Mucosa of stomach (tissue), 1 donor: Measurements from ENCODE around the gene EMD.
"Not testable (repeated sequence)": the region's sequence is repeated elsewhere in the genome, so short reads cannot be mapped to it uniquely, and the experiment has no call there.

Source experiments
- H3K27me3 ChIP-seq: one replicate; pipeline ENCODE4 v1.7.0; 2013; ENCODE audit warnings: mild to moderate bottlenecking, low read length; ENCODE audit not compliant: control insufficient read depth, insufficient read depth
- H3K36me3 ChIP-seq: one replicate; pipeline ENCODE4 v1.7.0; 2013; ENCODE audit warnings: low read length; ENCODE audit not compliant: control insufficient read depth, insufficient read depth
- H3K4me1 ChIP-seq: one replicate; pipeline ENCODE4 v1.7.0; 2013; ENCODE audit warnings: mild to moderate bottlenecking, low read length; ENCODE audit not compliant: control insufficient read depth, insufficient read depth
- H3K4me3 ChIP-seq: one replicate; pipeline ENCODE4 v1.7.0; 2013; ENCODE audit warnings: low read length
- H3K9ac ChIP-seq: one replicate; pipeline ENCODE4 v1.7.0; 2013; ENCODE audit warnings: mild to moderate bottlenecking, low read length, moderate library complexity
- H3K9me3 ChIP-seq: one replicate; pipeline ENCODE4 v1.7.0; 2013; ENCODE audit warnings: mild to moderate bottlenecking, low read length, moderate library complexity; ENCODE audit not compliant: control insufficient read depth
- donor health status: Pancreatic carcinoma.

The EMD gene

DNA sequence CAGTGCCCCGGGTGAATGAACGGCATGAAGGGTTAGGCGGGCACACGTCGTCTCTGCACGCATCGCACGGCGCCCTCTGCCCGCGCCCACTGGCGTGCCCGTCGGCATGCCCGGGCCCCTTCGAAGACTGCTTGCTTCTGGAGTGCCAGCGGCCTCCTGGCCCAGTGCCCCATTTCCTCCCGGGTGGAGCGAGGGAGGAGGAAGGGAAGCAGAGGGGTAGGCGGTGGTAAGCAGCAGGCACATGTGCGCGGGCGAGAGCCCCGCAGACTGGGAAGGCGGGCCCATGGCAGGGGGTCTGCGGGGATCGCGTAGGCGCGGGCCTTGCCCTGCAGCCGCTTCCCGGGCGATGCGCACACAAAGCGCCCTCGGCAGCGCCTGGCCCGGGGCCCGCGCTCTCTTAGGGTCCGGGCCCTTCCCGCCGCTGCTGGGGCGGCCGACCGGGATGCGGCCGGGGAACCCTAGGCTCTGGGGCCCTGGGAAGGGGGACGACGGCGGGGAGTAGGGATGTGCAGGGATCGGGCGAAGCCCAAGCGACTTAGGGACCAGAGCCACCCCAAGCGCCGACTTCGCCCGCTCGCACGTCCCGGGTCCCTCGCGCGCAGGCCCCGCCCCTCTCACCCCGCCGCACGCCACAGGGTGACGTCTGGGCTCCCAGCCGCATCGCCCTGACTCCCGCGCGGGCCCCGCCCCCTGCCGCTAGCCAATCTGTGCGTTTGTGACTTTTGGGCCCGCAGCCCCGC lies 866 bp upstream of the EMD start:
- Histone ChIP-seq H3K9me3 (no peaks in the 10 kb centered on the region), H3K9ac (peak overlapping the region; percentile 55), H3K27me3 (no peaks in the 10 kb centered on the region), H3K36me3 (no peaks in the 10 kb centered on the region), H3K4me3 (no peak overlapping the region), H3K4me1 (peaks cover 27% of the 10 kb centered on the region)

DNA sequence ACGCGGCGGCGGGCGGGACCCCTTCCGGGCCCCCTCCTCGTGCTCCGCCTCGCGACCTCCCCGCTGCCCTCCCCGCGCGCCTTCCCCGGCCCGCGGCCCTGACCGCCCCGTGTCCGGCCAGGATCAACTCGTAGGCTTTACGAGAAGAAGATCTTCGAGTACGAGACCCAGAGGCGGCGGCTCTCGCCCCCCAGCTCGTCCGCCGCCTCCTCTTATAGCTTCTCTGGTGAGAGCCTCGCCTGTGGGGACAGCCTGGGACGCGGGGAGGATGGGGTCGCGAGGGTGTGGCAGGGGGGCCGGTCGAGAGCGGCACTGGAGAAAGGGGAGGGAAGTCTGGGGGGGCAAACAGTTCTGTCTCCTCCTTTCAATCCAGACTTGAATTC lies 465 bp downstream of the EMD start:
- H3K4me1 ChIP-seq, result peaks cover 22% of the 10 kb centered on the region
- H3K27me3 ChIP-seq, result peaks cover 6% of the 10 kb centered on the region
- H3K4me3 ChIP-seq, result peak overlapping the region; percentile 18
- no peaks in the 10 kb centered on the region for H3K36me3 ChIP-seq
- peak overlapping the region; percentile 94 for H3K9ac ChIP-seq
- H3K9me3 ChIP-seq, result no peaks in the 10 kb centered on the region

DNA sequence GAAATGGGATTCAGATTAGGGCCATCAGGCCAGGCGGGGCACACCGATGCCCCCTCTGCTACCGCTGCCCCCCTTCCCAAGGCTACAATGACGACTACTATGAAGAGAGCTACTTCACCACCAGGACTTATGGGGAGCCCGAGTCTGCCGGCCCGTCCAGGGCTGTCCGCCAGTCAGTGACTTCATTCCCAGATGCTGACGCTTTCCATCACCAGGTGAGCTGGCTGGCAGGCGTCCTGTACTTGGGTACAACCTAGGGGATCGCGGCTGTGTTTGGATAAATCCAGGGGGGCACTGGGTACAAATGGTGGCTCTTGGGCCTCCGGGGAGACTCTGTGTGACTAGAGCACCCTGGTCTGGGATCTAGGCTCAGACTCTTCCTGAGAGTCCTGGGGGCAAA lies 1.1 kb downstream of the EMD start:
- Histone ChIP-seq H3K4me1 (peaks cover 17% of the 10 kb centered on the region), H3K9ac (peak overlapping the region; percentile 94), H3K27me3 (peaks cover 6% of the 10 kb centered on the region), H3K36me3 (no peaks in the 10 kb centered on the region), H3K4me3 (peak overlapping the region; percentile 18), H3K9me3 (no peaks in the 10 kb centered on the region)

DNA sequence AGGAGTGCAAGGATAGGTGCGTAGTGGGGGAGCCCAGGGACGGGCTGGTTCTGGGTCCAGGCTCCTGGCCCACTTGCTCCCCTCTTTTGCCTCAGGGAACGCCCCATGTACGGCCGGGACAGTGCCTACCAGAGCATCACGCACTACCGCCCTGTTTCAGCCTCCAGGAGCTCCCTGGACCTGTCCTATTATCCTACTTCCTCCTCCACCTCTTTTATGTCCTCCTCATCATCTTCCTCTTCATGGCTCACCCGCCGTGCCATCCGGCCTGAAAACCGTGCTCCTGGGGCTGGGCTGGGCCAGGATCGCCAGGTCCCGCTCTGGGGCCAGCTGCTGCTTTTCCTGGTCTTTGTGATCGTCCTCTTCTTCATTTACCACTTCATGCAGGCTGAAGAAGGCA lies 1.7 kb downstream of the EMD start:
- H3K27me3 ChIP-seq, result peaks cover 6% of the 10 kb centered on the region
- H3K9me3 ChIP-seq, result no peaks in the 10 kb centered on the region
- H3K9ac ChIP-seq, result peak overlapping the region; percentile 94
- no peaks in the 10 kb centered on the region for H3K36me3 ChIP-seq
- peaks cover 15% of the 10 kb centered on the region for H3K4me1 ChIP-seq
- no peak overlapping the region for H3K4me3 ChIP-seq

DNA sequence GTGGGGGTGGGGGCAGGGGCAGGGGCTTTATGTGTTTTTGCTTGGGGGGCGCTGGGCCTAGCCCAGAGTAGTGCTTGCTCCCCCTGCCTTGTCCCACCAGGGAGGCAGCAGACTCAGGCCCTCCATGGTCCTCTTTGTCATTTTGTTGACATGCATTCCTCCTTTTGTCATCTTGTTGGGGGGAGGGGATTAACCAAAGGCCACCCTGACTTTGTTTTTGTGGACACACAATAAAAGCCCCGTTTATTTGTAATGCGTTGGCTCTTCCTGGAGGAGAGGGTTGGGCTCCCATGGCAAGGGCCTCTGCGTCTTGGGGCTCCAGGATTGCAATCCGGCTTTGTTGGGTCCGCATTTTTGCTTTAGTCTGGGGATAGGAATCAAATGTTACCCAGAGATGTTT lies 2.2 kb downstream of the EMD start:
- H3K4me3 ChIP-seq, result no peak overlapping the region
- no peaks in the 10 kb centered on the region for H3K9me3 ChIP-seq
- no peak overlapping the region for H3K9ac ChIP-seq
- H3K4me1 ChIP-seq, result peaks cover 15% of the 10 kb centered on the region
- H3K27me3 ChIP-seq, result peaks cover 6% of the 10 kb centered on the region
- no peaks in the 10 kb centered on the region for H3K36me3 ChIP-seq

DNA sequence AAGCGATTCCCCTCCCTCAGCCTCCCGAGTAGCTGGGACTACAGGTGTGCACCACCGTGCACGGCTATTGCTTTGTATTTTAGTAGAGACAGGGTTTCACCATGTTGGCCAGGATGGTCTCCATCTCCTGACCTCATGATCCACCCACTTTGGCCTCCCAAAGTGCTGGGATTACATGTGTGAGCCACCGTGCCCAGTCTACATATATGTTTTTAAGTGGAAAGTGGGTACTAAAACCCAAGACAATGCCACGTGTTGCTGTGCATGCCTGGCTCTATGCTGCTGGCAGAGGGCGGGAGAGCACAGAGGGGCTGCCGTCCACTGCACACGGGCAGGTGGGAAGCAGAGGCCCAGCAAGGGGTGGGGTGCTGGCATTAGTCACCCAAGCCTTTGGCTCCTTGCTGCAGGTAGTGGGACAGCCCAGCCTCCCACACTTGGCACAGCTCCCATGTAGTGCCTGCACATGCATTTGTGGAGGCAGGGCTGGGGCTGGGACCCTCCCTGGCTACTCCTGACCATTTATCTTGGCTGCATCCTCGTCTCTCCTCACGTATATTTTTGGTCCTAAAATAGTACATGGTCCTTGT lies 3.5 kb downstream of the EMD start:
- Histone ChIP-seq H3K9ac (no peak overlapping the region), H3K9me3 (no peaks in the 10 kb centered on the region), H3K27me3 (peaks cover 6% of the 10 kb centered on the region), H3K4me3 (no peak overlapping the region), H3K4me1 (peaks cover 15% of the 10 kb centered on the region), H3K36me3 (no peaks in the 10 kb centered on the region)

DNA sequence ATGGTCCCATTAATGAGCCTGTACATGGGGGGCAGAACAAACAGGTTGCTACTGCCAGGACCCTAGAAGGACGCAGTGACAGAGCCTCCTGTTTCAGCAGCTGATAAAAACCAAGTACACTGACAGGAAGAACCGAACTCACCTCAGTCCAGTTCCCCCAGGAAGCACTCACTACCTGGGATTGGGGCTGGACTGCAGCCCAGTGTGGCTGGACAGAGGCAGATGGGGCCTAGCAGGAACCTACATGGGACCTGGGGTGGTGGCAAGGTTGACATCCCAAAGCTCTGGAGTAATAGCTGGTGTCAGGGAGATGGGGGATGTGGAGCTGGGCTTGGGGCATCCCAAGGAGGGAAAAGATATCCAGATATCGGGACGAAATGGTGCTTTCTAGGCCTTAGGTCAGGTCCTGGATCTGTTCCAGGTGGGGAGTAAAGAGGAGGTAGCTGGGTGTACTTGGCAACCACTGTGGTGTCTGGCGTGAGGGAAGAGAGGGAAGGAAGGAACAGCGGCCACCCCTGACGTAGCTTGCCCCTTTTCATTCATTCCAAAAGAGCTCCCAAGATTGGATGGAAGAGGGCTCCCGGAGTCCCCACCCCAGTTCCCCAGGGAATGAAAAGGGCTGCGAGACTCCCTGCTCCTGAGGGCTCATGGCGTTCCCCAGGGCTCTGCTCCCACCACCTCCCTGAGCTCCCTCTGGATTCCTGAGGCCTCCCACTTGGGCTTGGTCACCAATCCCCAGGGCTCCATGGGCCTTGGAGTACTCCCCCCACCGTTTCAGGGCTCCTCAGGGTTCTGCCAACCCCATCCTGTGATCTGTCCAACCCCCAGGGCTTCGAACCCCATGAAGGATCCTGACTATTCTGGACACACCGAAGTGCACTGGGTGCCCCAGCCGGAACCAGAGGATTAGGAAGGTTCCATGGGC lies 4.5 kb downstream of the EMD start:
- Histone ChIP-seq H3K4me1 (peaks cover 15% of the 10 kb centered on the region), H3K4me3 (no peak overlapping the region), H3K36me3 (no peaks in the 10 kb centered on the region), H3K27me3 (peaks cover 6% of the 10 kb centered on the region), H3K9ac (no peak overlapping the region), H3K9me3 (no peaks in the 10 kb centered on the region)

DNA sequence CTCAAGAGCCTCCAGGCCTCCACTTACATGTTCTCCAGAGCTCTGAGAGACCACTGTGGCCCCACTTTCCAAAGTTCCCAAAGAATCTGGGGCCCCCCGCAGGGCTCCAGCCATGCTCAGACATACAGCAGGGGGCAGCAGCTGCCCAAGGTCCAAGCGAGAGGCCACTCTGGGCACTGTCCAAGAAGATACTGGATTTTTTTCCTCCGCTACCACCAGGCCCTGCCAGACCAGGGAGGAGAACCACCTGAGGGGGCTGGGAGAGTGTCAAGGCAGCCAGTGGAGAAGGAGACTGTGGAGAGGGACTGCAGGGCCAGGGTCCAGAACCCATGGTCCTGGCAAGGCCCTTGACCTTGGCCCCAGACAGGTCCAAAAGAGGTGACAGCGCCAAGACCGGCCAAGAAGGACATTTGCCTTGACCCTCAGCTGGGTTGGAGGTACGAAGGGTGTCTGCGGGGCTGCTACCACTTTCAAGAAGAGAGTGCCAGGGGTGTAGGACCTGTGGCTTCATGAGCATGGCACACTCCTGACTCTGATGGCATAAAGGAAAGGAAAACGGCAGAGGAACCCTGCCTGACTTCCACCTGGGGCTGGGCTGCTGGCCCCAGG lies 5.3 kb downstream of the EMD start:
- Histone ChIP-seq H3K4me3 (no peak overlapping the region), H3K27me3 (peaks cover 6% of the 10 kb centered on the region), H3K4me1 (peaks cover 15% of the 10 kb centered on the region), H3K9me3 (no peaks in the 10 kb centered on the region), H3K9ac (no peak overlapping the region), H3K36me3 (no peaks in the 10 kb centered on the region)

DNA sequence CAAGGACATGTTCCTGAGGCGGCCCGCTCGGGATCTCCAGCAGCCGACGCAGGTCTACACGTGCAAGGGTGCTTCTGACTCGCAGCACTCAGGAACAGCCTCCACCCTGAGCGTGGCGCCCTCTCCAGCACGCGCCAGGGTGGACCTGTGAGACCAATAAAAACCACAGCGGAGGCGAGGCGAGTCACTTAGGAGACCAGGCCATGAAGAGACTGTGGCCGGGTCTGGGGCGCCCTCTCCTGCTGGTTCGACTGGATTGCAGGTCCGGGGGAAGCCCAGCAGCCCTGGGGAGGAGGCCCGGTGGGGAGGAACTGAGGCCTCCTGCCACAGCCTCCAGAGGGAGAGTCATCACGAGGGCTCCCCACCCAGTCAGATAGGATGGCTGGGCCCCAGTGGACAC lies 9.0 kb downstream of the EMD start:
- not testable (repeated sequence) for H3K4me3 ChIP-seq, H3K27me3 ChIP-seq, H3K9me3 ChIP-seq, H3K36me3 ChIP-seq, H3K4me1 ChIP-seq, H3K9ac ChIP-seq

DNA sequence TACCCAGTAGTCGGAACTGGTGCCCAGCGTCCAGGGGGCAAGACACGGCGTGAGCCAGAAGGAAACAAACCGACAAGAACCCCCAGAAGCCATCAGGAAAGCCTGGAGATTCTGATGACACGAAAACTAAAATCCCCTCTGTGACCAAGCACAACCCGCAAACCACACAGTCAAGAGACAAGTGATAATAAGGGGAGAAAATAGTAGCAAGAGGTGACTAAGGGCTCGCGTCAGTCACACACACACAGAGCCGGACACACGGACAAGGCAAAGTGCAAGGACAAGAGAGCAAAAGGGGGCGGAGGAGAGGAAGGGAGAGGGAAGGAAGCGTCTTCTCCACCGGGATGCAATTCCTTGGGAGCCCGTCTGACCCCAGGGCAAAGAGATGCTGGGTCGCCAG lies 9.6 kb downstream of the EMD start:
- not testable (repeated sequence) for H3K9ac ChIP-seq, H3K4me1 ChIP-seq, H3K27me3 ChIP-seq, H3K9me3 ChIP-seq, H3K4me3 ChIP-seq, H3K36me3 ChIP-seq

DNA sequence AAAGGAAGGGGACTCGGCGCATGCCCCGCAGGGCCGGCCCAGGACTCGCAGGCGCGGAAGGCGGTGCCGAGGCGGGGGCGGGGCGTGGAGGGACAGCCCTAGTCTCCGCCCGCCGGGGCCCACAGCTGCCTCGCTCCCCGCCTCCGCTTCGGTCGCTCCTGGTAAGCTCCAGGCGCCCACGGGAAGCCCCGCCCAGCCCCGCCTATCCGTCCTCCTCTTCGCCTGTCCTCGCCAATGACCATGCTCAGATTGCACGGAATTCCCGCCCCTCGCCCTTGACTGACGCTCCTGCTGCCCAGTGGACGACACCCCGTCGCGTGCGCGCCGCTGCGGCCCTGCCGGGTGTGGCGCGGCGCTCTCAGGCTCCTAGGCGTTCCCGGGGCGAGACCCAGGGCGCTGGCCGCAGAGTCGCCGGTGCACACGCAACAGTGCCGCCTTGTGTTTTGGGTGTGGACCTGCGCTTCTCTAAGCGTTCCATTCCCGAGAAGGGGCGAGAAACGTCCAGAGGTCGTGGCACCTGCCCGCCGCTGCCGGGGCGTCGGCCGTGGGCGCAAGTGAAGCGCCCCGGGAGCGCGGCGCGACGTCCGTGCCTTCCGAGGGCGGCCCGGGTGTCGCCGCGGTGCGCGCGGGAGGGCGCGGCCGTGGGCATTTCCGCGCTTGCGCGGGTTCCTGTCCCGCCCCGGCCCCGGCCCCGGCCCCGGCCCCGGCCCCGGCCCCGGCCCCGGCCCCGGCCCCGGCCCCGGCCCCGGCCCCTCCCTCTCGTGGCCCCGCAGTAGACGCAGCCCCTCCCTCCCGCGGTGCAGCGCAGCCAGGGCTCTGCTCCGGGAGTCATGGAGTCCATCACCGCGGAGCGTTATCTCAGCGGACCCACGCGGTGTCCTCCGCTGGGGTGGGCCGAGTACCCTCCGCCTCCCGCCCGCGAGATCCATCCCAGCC lies 11.0 kb downstream of the EMD start:
- H3K27me3 ChIP-seq, H3K4me3 ChIP-seq, H3K4me1 ChIP-seq: not testable (repeated sequence)

More for the DNA sequence above, 11.0 kb downstream of the EMD start:
- not testable (repeated sequence) for H3K9ac ChIP-seq, H3K9me3 ChIP-seq, H3K36me3 ChIP-seq
